Epidermal melanocyte (primary cell): ENCODE data around the gene OR4F17.
"Not testable (repeated sequence)": the region's sequence is repeated elsewhere in the genome, so short reads cannot be mapped to it uniquely, and the experiment has no call there.

Experiments used
- DNase-seq: peaks from one replicate; pipeline ENCODE4 v3.0.0; 2011; ENCODE audit warnings: low spot score; ENCODE audit not compliant: insufficient read length

The OR4F17 gene, protein sequence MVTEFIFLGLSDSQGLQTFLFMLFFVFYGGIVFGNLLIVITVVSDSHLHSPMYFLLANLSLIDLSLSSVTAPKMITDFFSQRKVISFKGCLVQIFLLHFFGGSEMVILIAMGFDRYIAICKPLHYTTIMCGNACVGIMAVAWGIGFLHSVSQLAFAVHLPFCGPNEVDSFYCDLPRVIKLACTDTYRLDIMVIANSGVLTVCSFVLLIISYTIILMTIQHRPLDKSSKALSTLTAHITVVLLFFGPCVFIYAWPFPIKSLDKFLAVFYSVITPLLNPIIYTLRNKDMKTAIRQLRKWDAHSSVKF

DNA sequence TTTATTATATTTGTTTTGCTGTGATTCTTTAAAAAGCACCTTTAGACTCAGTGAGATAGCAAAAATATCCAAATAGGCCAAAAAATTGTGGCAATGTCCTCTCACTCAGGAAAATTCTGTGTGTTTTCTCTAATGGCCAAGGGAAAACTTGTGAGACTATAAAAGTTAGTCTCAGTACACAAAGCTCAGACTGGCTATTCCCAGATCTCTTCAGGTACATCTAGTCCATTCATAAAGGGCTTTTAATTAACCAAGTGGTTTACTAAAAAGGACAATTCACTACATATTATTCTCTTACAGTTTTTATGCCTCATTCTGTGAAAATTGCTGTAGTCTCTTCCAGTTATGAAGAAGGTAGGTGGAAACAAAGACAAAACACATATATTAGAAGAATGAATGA is at the start of gene OR4F17:
OR4F17 (plus strand) TSS at position 301 of the 400 bp plus-strand sequence. CDS start 3,575 bp downstream, outside the sequence.
- DNase-seq, result not testable (repeated sequence)

DNA sequence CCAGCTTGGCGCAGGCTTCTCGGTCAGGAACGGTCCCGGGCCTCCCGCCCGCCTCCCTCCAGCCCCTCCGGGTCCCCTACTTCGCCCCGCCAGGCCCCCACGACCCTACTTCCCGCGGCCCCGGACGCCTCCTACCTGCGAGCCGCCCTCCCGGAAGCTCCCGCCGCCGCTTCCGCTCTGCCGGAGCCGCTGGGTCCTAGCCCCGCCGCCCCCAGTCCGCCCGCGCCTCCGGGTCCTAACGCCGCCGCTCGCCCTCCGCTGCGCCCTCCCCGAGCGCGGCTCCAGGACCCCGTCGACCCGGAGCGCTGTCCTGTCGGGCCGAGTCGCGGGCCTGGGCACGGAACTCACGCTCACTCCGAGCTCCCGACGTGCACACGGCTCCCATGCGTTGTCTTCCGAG is 36.1 kb upstream of the OR4F17 start:
- DNase-seq, result not testable (repeated sequence)

DNA sequence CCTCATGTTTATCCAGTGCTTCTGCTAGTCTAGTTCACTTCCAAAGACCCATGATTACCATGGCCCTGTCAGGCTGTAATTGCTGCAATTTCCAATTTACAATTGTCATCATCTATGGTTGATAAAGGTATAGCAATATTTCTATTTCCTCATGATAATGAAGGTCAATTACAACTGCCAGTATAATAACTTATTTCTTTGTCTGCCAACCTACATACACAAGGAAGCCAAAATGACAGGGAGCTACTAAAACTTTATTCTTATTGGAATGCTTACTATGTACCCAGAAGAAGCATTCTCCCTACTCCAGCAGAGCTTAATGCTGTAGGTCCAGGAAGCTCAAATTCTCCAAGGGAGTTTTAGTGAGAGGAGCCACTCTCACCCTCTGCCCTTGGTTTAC is 24.0 kb upstream of the OR4F17 start:
- DNase-seq, result not testable (repeated sequence)

DNA sequence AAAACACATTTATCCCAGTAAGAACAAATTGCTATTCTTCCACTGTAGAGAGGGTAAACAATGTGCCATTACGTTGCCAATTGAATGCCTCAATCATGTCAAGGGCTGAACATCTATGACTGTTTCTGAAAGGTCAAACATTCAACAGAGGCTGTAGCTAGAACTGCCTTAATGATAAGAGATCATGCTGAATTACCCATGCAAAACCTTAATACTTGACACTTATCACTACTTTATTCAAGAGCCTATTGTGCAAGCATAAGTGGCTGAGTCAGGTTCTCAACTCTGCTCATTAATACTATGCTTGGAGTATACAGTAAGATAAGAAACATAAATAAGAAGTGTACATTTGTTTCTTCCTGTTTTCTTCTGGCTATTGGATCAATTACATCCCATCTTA is 23.3 kb upstream of the OR4F17 start:
- not testable (repeated sequence) for DNase-seq

DNA sequence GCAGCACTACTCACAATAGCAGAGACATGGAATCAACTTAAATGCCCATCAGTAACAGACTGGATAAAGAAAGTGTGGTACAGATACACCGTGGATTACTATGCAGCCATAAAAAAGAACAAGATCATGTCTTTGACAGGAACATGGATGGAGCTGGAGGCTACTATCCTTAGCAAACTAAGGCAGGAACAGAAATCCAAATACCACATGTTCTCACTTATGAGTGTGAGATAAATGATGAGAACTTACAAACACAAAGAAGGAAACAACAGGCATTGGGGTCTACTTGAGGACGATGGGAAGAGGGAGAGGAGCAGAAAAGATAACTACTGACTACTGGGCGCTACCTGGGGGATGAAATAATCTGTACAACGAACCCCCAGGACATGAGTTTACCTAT is 16.2 kb upstream of the OR4F17 start:
- not testable (repeated sequence) for DNase-seq

DNA sequence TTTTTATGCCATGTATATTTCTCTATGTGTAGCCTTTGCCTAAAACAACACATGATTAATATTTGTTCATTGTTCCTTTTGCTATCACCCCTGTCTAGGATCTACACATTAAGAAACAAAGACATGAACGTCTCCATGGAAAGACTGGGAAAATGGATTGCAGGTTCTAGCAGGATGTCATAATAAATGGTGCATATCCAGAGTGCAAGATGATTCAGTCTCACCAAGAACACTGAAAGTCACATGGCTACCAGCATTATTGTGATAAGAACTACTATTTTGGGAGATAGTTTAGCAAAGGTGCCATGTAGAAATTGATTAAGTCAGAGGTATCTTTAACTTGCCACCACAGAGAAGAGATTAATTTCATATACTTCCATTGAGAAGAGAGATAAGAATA is 12.1 kb upstream of the OR4F17 start:
- not testable (repeated sequence) for DNase-seq

DNA sequence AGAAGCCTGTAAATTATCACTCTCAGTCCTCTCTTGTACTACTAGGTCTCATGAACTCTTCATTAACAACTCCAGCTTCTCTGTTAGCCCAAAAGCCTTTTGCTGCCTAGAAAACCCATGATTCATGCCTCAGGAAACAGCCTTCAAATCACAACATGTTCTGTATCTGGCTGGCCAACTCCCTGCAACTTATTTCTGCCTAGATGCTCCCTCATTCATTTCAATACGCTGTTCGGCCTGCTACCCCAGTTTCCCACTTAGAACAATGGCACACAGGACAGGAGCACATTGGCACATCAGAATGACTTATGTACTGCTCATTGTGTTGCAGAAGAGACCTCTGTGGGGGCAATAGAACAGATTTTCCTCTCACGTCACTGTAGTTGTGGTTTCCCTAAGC is 9.3 kb upstream of the OR4F17 start:
- not testable (repeated sequence) for DNase-seq

DNA sequence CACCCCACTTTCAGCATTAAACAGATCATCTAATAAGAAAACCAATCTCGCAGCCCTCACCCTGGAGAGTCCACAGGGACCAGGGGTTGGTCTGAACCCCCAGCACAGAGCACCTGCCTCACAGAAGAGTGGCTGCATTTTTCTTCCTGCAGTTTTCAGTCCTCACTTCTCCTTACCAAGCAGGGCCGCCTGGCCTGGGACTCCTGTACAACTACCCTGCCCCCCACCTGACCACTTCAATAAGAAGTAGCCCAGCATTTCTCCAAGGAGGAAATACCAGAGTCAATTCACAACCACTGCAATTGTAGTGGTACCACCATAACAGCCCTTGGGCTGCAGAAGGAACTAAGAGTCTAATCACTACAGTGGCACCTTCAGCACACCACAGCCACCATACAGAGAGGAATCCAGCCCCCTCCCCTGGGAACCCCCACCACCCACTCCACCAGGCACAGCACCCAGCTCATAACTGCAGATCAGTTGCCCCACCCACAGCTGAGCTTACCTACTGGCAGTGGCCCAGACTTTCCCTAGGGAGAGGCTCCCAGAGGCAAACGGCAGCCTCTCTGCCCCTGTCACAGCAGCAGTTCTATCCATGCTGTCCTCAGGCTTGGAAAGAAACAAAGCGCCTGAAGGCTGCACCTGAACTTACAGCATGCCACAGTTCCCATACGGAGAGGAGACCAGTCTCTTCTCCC is 13.7 kb downstream of the OR4F17 start:
- not testable (repeated sequence) for DNase-seq
